ENCODE measurements around the gene PTPRT.

Gene PTPRT

GRCh38 chr20:42646250-42646649 is 543.5 kb downstream of the PTPRT start:
- no peaks in the 10 kb centered on the region for H3K9me3 ChIP-seq
- no peak overlapping the region for H3K27ac ChIP-seq
- H3K4me1 ChIP-seq (ENCODE audit: control insufficient read depth in 1 of 2, insufficient read depth in 1 of 2, low read depth in 1 of 2, low read length in 1 of 2), result no peaks in the 10 kb centered on the region
- no peaks in the 10 kb centered on the region for H3K36me3 ChIP-seq
- H3K4me3 ChIP-seq (ENCODE audit: low read depth in 1 of 2, low read length in 1 of 2), result no peak overlapping the region
- no peaks in the 10 kb centered on the region for H3K27me3 ChIP-seq
- TF ChIP-seq CTCF (IDR thresholded peaks at IDR 0.05), result no peak

DNA sequence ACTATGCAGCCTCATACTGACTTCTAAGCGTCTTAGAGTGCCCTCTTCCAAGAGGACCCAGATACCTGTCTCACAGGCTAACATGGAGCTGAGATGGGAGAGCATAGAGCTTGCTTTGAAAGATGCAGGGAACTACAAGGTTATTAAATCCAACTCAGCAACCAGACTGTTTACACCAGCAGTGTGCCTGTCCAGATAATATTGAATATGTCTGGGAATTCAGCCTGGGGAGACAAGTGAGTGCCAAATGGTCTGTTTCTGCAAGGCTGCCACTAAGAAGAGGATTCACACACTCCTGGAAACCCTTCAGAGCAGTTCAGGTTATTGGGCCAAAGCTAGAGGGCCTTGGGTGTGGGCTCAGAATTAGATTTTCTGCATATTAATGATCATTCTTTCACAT is 547.8 kb downstream of the PTPRT start:
- H3K4me3 ChIP-seq (ENCODE audit: low read depth in 1 of 2, low read length in 1 of 2), result no peak overlapping the region
- no peaks in the 10 kb centered on the region for H3K27me3 ChIP-seq
- no peaks in the 10 kb centered on the region for H3K4me1 ChIP-seq (ENCODE audit: control insufficient read depth in 1 of 2, insufficient read depth in 1 of 2, low read depth in 1 of 2, low read length in 1 of 2)
- H3K9me3 ChIP-seq, result no peaks in the 10 kb centered on the region
- H3K36me3 ChIP-seq, result no peaks in the 10 kb centered on the region
- H3K27ac ChIP-seq, result no peak overlapping the region
- no peak for TF ChIP-seq CTCF (IDR thresholded peaks at IDR 0.05)

GRCh38 chr20:42639140-42639539 is 550.6 kb downstream of the PTPRT start:
- Histone ChIP-seq H3K27ac (no peak overlapping the region), H3K4me3 (ENCODE audit: low read depth in 1 of 2, low read length in 1 of 2) (no peak overlapping the region), H3K36me3 (no peaks in the 10 kb centered on the region), H3K4me1 (ENCODE audit: control insufficient read depth in 1 of 2, insufficient read depth in 1 of 2, low read depth in 1 of 2, low read length in 1 of 2) (no peaks in the 10 kb centered on the region), H3K27me3 (no peaks in the 10 kb centered on the region), H3K9me3 (no peaks in the 10 kb centered on the region)
- TF ChIP-seq CTCF (IDR thresholded peaks at IDR 0.05), result no peak

GRCh38 chr20:42635699-42636411 is 553.9 kb downstream of the PTPRT start:
- Histone ChIP-seq H3K27ac (no peak overlapping the region), H3K9me3 (no peaks in the 10 kb centered on the region), H3K4me3 (ENCODE audit: low read depth in 1 of 2, low read length in 1 of 2) (no peak overlapping the region), H3K4me1 (ENCODE audit: control insufficient read depth in 1 of 2, insufficient read depth in 1 of 2, low read depth in 1 of 2, low read length in 1 of 2) (no peaks in the 10 kb centered on the region), H3K27me3 (no peaks in the 10 kb centered on the region), H3K36me3 (no peaks in the 10 kb centered on the region)
- TF ChIP-seq CTCF (IDR thresholded peaks at IDR 0.05), result no peak

DNA sequence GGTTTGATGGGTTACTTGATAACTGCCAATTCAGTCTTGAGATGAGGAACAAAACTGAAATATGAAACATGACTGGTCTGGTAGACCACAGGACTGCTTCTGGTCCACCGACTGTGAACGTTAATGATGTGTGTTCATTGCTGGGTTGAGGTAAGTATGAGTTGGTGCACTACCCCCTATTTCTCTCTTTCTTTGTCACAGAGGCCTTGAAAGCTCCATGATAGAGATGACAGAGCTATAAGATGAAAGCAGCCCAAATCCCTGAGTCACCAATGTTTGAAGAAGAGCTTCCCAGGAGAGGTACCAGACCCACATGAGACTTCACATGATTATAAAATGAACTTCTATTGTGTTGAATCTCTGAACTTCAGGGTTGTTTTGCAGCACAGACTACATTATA is 555.5 kb downstream of the PTPRT start:
- Histone ChIP-seq H3K9me3 (no peaks in the 10 kb centered on the region), H3K4me3 (ENCODE audit: low read depth in 1 of 2, low read length in 1 of 2) (no peak overlapping the region), H3K27me3 (no peaks in the 10 kb centered on the region), H3K4me1 (ENCODE audit: control insufficient read depth in 1 of 2, insufficient read depth in 1 of 2, low read depth in 1 of 2, low read length in 1 of 2) (no peaks in the 10 kb centered on the region), H3K36me3 (no peaks in the 10 kb centered on the region), H3K27ac (no peak overlapping the region)
- TF ChIP-seq CTCF (IDR thresholded peaks at IDR 0.05), result no peak

Data from neutrophil (primary cell).